Erythroblast (primary cell): ENCODE data around the gene CCDC93.

Experiments
- GATA1 ChIP-seq: IDR thresholded peaks from 2 replicates; pipeline ENCODE4 v1.6.1; 2011; ENCODE audit warnings: low read depth, mild to moderate bottlenecking, control low read depth, low read length, moderate library complexity
- POLR2A ChIP-seq: IDR thresholded peaks from 2 replicates; pipeline ENCODE4 v1.6.1; 2011; ENCODE audit warnings: mild to moderate bottlenecking, low read length

- TF ChIP-seq POLR2A (no peak), GATA1 (no peak)
Measured at GRCh38 chr2:117952228-117952627, 61.6 kb downstream of the CCDC93 start.
